Coronary artery (tissue), 2 donors: Measurements from ENCODE around the gene CPED1.

Experiments
- DNase-seq: peaks from one replicate; pipeline ENCODE4 v3.0.0-alpha.2; 2017; ENCODE audit warnings: low spot score
- H3K27ac ChIP-seq, 2 donors: fragments of 200-600 bp; sonication (generic); one replicate each; pipeline ENCODE4 v1.5.1; 2016 to 2019
- H3K4me3 ChIP-seq: fragments of 200-600 bp; sonication (generic); 2 replicates; pipeline ENCODE4 v1.5.1; 2016; ENCODE audit warnings: mild to moderate bottlenecking, moderate library complexity
- TF ChIP-seq, protein P1 (sequence below): fragments of 200-600 bp; sonication (generic); IDR thresholded peaks from one replicate; pipeline ENCODE4 v1.5.1; 2019; ENCODE audit warnings: antibody characterized with exemption

CPED1 gene

DNA sequence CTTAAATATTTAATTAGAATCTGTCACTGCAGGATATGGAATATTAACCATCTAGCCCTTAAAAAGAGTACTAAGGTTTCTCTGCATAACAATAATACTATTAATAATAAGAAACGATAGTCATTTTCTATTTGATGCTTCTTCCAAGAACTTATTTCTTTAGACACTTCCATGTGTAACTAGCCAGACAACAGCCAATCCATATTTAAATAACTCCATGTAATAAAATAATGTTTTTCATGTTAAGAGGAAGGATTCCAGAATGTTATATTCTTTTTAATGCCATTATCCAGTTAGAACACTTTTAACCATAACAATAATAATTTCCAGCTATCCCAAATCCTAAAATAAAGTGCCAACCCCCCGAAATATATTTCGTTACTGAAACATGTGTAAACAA is 170.2 kb downstream of the CPED1 start:
- DNase-seq: no peak
- Histone ChIP-seq H3K4me3 (no peak overlapping the region), H3K27ac (no peak overlapping the region)
- TF ChIP-seq, protein P1, sequence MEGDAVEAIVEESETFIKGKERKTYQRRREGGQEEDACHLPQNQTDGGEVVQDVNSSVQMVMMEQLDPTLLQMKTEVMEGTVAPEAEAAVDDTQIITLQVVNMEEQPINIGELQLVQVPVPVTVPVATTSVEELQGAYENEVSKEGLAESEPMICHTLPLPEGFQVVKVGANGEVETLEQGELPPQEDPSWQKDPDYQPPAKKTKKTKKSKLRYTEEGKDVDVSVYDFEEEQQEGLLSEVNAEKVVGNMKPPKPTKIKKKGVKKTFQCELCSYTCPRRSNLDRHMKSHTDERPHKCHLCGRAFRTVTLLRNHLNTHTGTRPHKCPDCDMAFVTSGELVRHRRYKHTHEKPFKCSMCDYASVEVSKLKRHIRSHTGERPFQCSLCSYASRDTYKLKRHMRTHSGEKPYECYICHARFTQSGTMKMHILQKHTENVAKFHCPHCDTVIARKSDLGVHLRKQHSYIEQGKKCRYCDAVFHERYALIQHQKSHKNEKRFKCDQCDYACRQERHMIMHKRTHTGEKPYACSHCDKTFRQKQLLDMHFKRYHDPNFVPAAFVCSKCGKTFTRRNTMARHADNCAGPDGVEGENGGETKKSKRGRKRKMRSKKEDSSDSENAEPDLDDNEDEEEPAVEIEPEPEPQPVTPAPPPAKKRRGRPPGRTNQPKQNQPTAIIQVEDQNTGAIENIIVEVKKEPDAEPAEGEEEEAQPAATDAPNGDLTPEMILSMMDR: no peak

DNA sequence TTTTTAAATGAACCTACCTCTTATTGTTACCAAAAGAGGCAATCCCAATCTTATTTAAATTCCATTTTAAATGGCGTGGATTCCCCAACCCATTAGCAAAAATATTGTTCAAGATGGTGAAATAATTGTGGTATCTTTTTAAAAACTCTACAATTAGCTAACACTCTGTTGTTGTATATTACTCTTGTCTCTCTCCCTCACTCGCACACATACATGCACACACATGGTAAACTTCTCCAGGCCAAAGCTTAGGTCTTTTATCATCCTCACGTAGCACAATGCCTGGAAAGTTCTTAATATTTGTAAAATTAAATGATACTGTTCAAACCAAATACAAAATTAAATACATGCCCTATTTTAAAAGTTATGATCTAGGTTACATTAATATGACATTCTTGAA is 171.0 kb downstream of the CPED1 start:
- Histone ChIP-seq H3K4me3 (no peak overlapping the region), H3K27ac (no peak overlapping the region)
- TF ChIP-seq, protein P1: no peak
- DNase-seq: no peak

DNA sequence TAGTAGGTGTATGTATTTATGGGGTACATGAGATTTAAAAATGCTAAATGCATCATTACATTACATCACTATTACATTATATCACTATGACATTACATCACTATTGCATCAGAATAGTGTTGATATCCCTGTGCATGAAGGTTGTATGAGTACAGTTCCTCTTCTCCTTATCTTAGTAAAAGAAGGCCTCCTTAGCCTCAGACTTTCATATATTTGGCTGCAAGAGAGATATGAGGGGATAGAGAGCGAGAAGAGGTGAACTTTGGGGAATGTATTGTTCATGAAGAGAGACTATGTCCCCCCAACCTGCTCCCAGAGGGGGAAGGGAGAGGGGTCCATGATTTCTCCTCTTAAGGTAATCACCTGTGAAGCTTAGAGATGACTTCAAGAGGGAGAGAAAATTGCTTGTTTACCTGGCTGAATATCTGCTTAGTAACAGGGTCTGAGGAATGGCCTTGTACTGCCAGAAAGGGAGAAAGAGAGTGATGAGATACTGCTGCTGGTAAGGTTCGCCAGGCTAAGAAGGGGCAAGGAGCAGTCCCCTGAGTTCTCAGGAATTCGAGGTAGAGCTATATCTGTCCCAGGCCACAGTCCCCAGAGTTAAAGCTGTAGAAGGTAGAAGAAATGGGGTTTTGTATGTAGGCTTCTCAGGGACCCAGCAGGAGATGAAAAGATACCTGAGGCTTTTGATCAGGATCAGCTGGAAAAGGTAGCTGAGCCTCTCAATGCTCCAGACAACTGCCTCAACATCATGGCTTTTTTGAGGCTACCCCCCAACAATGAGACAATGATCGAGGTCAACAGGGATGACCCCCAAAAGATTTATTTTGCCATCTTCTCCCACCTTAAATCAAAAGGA is 171.9 kb downstream of the CPED1 start:
- TF ChIP-seq, protein P1: no peak

DNA sequence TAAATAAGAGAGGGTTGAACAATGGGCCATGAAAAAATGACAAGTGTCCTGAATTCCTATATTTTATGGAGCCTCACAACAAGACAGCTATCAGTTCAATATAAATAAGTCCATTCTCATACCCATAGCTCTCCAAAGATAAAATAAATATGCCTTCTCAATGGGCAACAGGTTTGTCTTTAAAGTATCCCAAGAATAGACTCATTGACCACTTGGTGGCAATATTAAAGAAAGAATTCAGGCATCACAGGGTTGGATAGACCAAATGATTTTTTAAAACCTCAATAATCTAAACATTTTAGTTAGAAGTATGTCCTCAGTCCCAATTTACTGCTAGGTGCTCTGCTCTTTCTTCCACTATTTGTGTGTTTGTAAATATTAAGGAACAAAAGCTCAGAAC is 175.2 kb downstream of the CPED1 start:
- DNase-seq: no peak
- Histone ChIP-seq H3K4me3 (no peak overlapping the region), H3K27ac (no peak overlapping the region)
- TF ChIP-seq, protein P1: no peak

More for the DNA sequence above, 171.9 kb downstream of the CPED1 start:
- Histone ChIP-seq H3K4me3 (no peak overlapping the region), H3K27ac (no peak overlapping the region)
- DNase-seq: no peak

DNA sequence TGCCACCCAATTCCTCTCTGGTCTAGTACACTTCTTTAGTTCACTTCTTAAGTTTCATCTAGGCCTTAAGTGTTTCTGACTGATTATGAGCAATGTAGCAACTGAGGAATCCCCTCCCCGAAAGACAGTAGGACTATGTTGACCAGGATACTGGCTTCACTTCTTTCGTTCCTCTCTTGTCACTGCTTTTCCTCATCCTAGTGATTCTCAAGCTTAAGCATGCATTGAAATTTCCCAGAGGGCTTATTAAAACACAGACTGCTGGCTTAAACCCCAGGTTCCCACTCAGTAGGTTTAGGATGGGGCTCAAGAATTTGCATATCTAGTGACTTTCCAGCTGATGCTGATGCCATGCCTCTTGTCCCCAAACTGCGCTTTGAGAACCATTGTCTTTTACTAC is 175.7 kb downstream of the CPED1 start:
- Histone ChIP-seq H3K27ac (no peak overlapping the region), H3K4me3 (no peak overlapping the region)
- no peak for DNase-seq
- TF ChIP-seq, protein P1: no peak

DNA sequence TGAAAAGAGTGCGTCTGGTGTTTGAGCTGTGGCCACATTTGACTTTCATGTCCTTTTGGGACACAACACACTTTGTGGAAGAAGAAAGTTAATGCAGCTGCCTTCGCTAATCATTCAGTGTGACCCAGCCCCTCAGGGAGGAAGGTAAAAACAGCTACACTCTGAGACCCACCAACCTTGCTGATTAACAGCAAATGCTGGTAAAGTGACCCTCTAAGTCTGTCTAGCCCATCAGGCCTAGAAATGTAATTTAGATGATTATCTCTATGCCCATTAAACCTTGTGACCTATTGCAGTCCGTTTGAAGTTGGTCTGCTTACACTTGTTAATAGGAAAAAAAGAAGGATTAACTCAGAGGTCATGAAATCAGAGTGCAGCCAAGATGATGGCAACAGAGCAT is 178.4 kb downstream of the CPED1 start:
- Histone ChIP-seq H3K27ac (no peak overlapping the region), H3K4me3 (no peak overlapping the region)
- TF ChIP-seq, protein P1: no peak
- DNase-seq: no peak

DNA sequence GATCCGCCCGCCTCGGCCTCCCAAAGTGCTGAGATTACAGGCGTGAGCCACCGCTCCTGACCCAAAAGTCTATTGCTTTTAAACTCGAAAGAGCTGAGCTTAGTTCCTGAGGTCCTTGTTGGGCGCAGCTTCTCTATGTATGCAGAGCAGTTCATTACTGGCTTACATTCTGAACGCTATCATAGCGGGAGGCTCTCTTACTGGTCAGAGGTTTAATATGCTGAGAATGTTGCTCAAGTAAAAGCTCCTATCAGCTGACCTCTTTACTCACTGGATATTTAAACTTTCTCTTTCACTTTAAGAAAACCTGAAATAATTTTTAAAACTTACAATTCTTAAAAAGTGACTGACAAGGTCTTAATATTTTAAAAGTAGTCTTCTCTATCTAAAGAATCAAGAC is 179.5 kb downstream of the CPED1 start:
- TF ChIP-seq, protein P1: no peak

More for the DNA sequence above, 179.5 kb downstream of the CPED1 start:
- Histone ChIP-seq H3K27ac (no peak overlapping the region), H3K4me3 (no peak overlapping the region)
- no peak for DNase-seq
